K562 (cell line): ENCODE measurements around the gene COX6B1. TPM values are rescaled to one million over a fixed set of nuclear protein-coding genes. Genes with fewer than 3 reads are reported as not detected.

Experiments
- CC2D1A ChIP-seq: fragments of 450-650 bp; IDR thresholded peaks from 2 replicates; pipeline ENCODE4 v1.6.1; 2017; ENCODE audit warnings: mild to moderate bottlenecking
- HNRNPUL1 ChIP-seq: fragments of 200-400 bp; formaldehyde crosslinking; IDR thresholded peaks from 2 replicates; pipeline ENCODE4 v1.6.1; 2017; ENCODE audit warnings: low read length
- KAT7 ChIP-seq: sonication (generic); formaldehyde crosslinking; IDR thresholded peaks from 2 replicates; pipeline ENCODE4 v1.8.0; 2022; ENCODE audit warnings: missing genetic modification reagents, mild to moderate bottlenecking, borderline replicate concordance
- MCM5 ChIP-seq: fragments of 450-650 bp; IDR thresholded peaks from 2 replicates; pipeline ENCODE4 v1.6.1; 2016; ENCODE audit warnings: low read depth
- NFATC3 ChIP-seq: fragments of 450-650 bp; IDR thresholded peaks from 2 replicates; pipeline ENCODE4 v1.6.1; 2017; ENCODE audit warnings: mild to moderate bottlenecking
- PCBP1 ChIP-seq: fragments of 200-400 bp; formaldehyde crosslinking; IDR thresholded peaks from 2 replicates; pipeline ENCODE4 v1.6.1; 2018; ENCODE audit warnings: mild to moderate bottlenecking, low read depth, low read length; ENCODE audit not compliant: poor library complexity, severe bottlenecking
- PHTF2 ChIP-seq: fragments of 250-450 bp; sonication (Bioruptor Pico); IDR thresholded peaks from 2 replicates; pipeline ENCODE4 v1.5.0; 2021; ENCODE audit warnings: mild to moderate bottlenecking
- SLC30A9 ChIP-seq: fragments of 250-450 bp; sonication (Bioruptor Pico); IDR thresholded peaks from 2 replicates; pipeline ENCODE4 v1.8.0; 2022; ENCODE audit warnings: mild to moderate bottlenecking, moderate library complexity
- SMAD3 ChIP-seq: fragments of 450-650 bp; formaldehyde crosslinking; conservative IDR thresholded peaks from 2 replicates; pipeline ENCODE4 v1.4.0; 2020; ENCODE audit warnings: mild to moderate bottlenecking
- SMARCA4 ChIP-seq: fragments of 450-650 bp; IDR thresholded peaks from 2 replicates; pipeline ENCODE4 v1.6.1; 2016
- STAT5A ChIP-seq: IDR thresholded peaks from 2 replicates; pipeline ENCODE4 v1.6.1; 2012; ENCODE audit warnings: low read length, inconsistent platforms, borderline replicate concordance
- ZNF12 ChIP-seq: sonication (generic); formaldehyde crosslinking; IDR thresholded peaks from 2 replicates; pipeline ENCODE4 v1.4.0; 2020; ENCODE audit warnings: mild to moderate bottlenecking, missing genetic modification reagents
- ZNF561 ChIP-seq: fragments of 450-650 bp; formaldehyde crosslinking; conservative IDR thresholded peaks from 2 replicates; pipeline ENCODE4 v1.4.0; 2020; ENCODE audit warnings: mild to moderate bottlenecking, moderate library complexity
- polyA plus RNA-seq, 8 experiments: library from polyadenylated mRNA; depleted of rRNA in 4 of 8; stranded (reverse) in 5 of 8; unstranded in 3 of 8; fragments of >200 nt; fragmentation: Nextera tagmentation in 2 of 8; fragmentation: Illumina TruSeq in 1 of 8; extraction: Ambion mirVana in 2 of 8; extraction: Trizol in 1 of 8; gene quantifications; 2 replicates each; pipeline versions ENCODE4 v1.2.1 to v1.2.3, GENCODE V29; 2011 to 2014; ENCODE audit warnings: inconsistent platforms in 1 of 8, missing spikeins in 1 of 8
- total RNA-seq, 7 experiments: library from RNA; depleted of rRNA in 6 of 7; stranded (reverse); fragments of >200 nt in 6 of 7; fragmentation: Illumina TruSeq in 2 of 7; extraction: Trizol in 2 of 7; gene quantifications; 2 replicates each; pipeline versions ENCODE4 v1.2.1 to v1.2.3, GENCODE V29; 2011 to 2021; ENCODE audit warnings: low replicate concordance in 1 of 7
- TF ChIP-seq, protein P1 (sequence below): fragments of 200-400 bp; formaldehyde crosslinking; IDR thresholded peaks from 2 replicates; pipeline ENCODE4 v1.6.1; 2017; ENCODE audit warnings: mild to moderate bottlenecking, low read depth, low read length, moderate library complexity
- TF ChIP-seq, protein P2 (sequence below): fragments of 200-800 bp; sonication (Bioruptor generic); IDR thresholded peaks from 2 replicates; pipeline ENCODE4 v1.6.1; 2017; ENCODE audit warnings: missing genetic modification characterization, missing compliant biosample characterization
- TF ChIP-seq, protein P3 (sequence below), 2 experiments: fragments of 450-650 bp in 1 of 2; IDR thresholded peaks; 2 replicates each; pipeline ENCODE4 v1.6.1; 2011 to 2017; ENCODE audit warnings: low read depth in 2 of 2, antibody characterized with exemption in 1 of 2, borderline replicate concordance in 1 of 2, low read length in 1 of 2, mild to moderate bottlenecking in 1 of 2, mixed read lengths in 1 of 2; ENCODE audit not compliant: control insufficient read depth in 1 of 2
- TF ChIP-seq, protein P4 (sequence below): sonication (generic); formaldehyde crosslinking; IDR thresholded peaks from 2 replicates; pipeline ENCODE4 v1.8.1; 2023; ENCODE audit warnings: mild to moderate bottlenecking, missing genetic modification reagents
- TF ChIP-seq, protein P5 (sequence below): sonication (generic); formaldehyde crosslinking; IDR thresholded peaks from 2 replicates; pipeline ENCODE4 v1.8.0; 2022; ENCODE audit warnings: mild to moderate bottlenecking, low read depth, missing genetic modification reagents

Gene COX6B1
- total and polyA plus RNA-seq, 9 of the 15 experiments (the other 6 are each of a cell fraction or from before 2014, with no cell fraction given), result 777 to 2,393 (median 1,219) TPM

DNA sequence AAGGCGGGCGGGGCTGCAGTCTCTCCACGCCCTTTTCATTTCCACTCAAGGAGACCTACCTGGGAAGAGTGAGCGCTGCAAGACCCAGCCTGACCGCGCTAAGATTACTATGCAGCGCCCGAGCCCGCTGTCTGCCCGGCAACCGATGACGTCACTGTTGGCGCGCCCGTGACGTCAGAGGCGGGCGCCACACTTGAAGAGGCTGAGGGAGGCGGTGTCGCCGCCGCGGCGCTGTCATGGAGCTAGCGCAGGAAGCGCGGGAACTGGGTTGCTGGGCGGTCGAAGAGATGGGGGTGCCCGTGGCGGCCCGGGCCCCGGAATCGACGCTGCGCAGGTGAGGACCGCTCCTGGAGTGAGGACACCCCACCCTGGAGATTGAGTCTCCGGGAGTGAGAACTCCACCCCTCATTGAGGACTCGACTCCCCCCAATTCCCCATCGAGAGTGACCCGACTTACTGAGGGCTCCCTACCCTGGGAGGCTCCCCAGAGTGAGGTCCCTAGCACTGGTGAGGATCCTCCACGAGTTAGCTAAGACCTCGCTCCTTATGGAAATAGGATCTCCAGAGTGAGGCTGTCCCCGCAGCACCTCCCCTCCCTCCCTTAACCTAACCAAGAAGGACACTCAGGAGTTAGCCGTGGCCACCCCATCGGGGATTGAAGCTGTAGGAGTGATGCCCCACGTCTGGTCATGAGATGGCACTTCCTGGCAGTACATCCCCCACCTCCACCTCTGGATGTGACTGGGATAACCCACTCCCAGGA, 35.4 kb upstream of the COX6B1 start, which contains the start of gene HAUS5 (continued):
- TF ChIP-seq, protein P1, sequence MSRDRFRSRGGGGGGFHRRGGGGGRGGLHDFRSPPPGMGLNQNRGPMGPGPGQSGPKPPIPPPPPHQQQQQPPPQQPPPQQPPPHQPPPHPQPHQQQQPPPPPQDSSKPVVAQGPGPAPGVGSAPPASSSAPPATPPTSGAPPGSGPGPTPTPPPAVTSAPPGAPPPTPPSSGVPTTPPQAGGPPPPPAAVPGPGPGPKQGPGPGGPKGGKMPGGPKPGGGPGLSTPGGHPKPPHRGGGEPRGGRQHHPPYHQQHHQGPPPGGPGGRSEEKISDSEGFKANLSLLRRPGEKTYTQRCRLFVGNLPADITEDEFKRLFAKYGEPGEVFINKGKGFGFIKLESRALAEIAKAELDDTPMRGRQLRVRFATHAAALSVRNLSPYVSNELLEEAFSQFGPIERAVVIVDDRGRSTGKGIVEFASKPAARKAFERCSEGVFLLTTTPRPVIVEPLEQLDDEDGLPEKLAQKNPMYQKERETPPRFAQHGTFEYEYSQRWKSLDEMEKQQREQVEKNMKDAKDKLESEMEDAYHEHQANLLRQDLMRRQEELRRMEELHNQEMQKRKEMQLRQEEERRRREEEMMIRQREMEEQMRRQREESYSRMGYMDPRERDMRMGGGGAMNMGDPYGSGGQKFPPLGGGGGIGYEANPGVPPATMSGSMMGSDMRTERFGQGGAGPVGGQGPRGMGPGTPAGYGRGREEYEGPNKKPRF, result no peak
- no peak for TF ChIP-seq CC2D1A
- TF ChIP-seq HNRNPUL1, result no peak
- no peak for TF ChIP-seq KAT7
- no peak for TF ChIP-seq SMAD3
- TF ChIP-seq ZNF12 (CRISPR knock-in tag), result no peak
- TF ChIP-seq, protein P2, sequence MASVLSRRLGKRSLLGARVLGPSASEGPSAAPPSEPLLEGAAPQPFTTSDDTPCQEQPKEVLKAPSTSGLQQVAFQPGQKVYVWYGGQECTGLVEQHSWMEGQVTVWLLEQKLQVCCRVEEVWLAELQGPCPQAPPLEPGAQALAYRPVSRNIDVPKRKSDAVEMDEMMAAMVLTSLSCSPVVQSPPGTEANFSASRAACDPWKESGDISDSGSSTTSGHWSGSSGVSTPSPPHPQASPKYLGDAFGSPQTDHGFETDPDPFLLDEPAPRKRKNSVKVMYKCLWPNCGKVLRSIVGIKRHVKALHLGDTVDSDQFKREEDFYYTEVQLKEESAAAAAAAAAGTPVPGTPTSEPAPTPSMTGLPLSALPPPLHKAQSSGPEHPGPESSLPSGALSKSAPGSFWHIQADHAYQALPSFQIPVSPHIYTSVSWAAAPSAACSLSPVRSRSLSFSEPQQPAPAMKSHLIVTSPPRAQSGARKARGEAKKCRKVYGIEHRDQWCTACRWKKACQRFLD, result peak; percentile 16; the same call in 1 of the 2 replicates
- no peak for TF ChIP-seq NFATC3
- no peak for TF ChIP-seq SMARCA4
- TF ChIP-seq ZNF561 (CRISPR knock-in tag), result no peak
- TF ChIP-seq, protein P3, sequence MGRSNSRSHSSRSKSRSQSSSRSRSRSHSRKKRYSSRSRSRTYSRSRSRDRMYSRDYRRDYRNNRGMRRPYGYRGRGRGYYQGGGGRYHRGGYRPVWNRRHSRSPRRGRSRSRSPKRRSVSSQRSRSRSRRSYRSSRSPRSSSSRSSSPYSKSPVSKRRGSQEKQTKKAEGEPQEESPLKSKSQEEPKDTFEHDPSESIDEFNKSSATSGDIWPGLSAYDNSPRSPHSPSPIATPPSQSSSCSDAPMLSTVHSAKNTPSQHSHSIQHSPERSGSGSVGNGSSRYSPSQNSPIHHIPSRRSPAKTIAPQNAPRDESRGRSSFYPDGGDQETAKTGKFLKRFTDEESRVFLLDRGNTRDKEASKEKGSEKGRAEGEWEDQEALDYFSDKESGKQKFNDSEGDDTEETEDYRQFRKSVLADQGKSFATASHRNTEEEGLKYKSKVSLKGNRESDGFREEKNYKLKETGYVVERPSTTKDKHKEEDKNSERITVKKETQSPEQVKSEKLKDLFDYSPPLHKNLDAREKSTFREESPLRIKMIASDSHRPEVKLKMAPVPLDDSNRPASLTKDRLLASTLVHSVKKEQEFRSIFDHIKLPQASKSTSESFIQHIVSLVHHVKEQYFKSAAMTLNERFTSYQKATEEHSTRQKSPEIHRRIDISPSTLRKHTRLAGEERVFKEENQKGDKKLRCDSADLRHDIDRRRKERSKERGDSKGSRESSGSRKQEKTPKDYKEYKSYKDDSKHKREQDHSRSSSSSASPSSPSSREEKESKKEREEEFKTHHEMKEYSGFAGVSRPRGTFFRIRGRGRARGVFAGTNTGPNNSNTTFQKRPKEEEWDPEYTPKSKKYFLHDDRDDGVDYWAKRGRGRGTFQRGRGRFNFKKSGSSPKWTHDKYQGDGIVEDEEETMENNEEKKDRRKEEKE (IDR thresholded peaks at IDR 0.05; ENCODE audit: borderline replicate concordance in 1 of 2, control insufficient read depth in 1 of 2, low read depth in 2 of 2, low read length in 1 of 2), result no peak
- TF ChIP-seq PHTF2 (CRISPR knock-in tag), result no peak
- TF ChIP-seq STAT5A, result no peak
- TF ChIP-seq, protein P4, sequence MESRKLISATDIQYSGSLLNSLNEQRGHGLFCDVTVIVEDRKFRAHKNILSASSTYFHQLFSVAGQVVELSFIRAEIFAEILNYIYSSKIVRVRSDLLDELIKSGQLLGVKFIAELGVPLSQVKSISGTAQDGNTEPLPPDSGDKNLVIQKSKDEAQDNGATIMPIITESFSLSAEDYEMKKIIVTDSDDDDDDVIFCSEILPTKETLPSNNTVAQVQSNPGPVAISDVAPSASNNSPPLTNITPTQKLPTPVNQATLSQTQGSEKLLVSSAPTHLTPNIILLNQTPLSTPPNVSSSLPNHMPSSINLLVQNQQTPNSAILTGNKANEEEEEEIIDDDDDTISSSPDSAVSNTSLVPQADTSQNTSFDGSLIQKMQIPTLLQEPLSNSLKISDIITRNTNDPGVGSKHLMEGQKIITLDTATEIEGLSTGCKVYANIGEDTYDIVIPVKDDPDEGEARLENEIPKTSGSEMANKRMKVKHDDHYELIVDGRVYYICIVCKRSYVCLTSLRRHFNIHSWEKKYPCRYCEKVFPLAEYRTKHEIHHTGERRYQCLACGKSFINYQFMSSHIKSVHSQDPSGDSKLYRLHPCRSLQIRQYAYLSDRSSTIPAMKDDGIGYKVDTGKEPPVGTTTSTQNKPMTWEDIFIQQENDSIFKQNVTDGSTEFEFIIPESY (CRISPR knock-in tag), result no peak
- TF ChIP-seq MCM5, result no peak
- TF ChIP-seq SLC30A9, result no peak
- TF ChIP-seq, protein P5, sequence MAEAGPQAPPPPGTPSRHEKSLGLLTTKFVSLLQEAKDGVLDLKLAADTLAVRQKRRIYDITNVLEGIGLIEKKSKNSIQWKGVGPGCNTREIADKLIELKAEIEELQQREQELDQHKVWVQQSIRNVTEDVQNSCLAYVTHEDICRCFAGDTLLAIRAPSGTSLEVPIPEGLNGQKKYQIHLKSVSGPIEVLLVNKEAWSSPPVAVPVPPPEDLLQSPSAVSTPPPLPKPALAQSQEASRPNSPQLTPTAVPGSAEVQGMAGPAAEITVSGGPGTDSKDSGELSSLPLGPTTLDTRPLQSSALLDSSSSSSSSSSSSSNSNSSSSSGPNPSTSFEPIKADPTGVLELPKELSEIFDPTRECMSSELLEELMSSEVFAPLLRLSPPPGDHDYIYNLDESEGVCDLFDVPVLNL (CRISPR knock-in tag), result peak; percentile 80
- peak; percentile 49 for TF ChIP-seq PCBP1
